Bronchial epithelial cell (primary cell): ENCODE measurements around the gene ZNF160. TPM values are rescaled to one million over a fixed set of nuclear protein-coding genes. Genes with fewer than 3 reads are reported as not detected.

Experiments
- DNase-seq: peaks from one replicate; pipeline ENCODE4 v3.0.0-alpha.2; 2010; ENCODE audit warnings: low read depth
- FAIRE-seq: peaks from 2 replicates; lab custom pipeline; 2011; peaks lifted over from hg19 to GRCh38; lab: Jason Lieb, UNC
- H3K27me3 ChIP-seq: 2 replicates; pipeline ENCODE4 v1.5.1; 2011; ENCODE audit warnings: low read length; ENCODE audit not compliant: control insufficient read depth, insufficient read depth
- H3K36me3 ChIP-seq: 2 replicates; pipeline ENCODE4 v1.5.1; 2011; ENCODE audit warnings: low read length; ENCODE audit not compliant: control insufficient read depth, insufficient read depth
- H3K4me3 ChIP-seq: 2 replicates; pipeline ENCODE4 v1.5.1; 2011; ENCODE audit warnings: mild to moderate bottlenecking, low read depth, low read length, control low read depth
- CTCF ChIP-seq: IDR thresholded peaks from 2 replicates; pipeline ENCODE4 v1.5.1; 2011; ENCODE audit warnings: mild to moderate bottlenecking, moderate library complexity, low read length, control low read depth, inconsistent platforms; ENCODE audit not compliant: insufficient read depth, severe bottlenecking
- total RNA-seq: library from RNA; depleted of rRNA; stranded (reverse); fragments of >200 nt; gene quantifications from 2 replicates; pipeline ENCODE4 v1.2.1, GENCODE V29; 2014

Gene ZNF160
- total RNA-seq, 1 donor from 2014 or later, result 17.1 TPM

GRCh38 chr19:53094754-53095575, 8.3 kb downstream of the ZNF160 start:
- FAIRE-seq (no peak), DNase-seq (no peak)
- Histone ChIP-seq H3K27me3 (no peaks in the 10 kb centered on the region), H3K36me3 (peaks cover 4% of the 10 kb centered on the region), H3K4me3 (no peak overlapping the region)
- no peak for TF ChIP-seq CTCF

- Histone ChIP-seq H3K36me3 (peaks cover 3% of the 10 kb centered on the region), H3K4me3 (no peak overlapping the region), H3K27me3 (no peaks in the 10 kb centered on the region)
- no peak for TF ChIP-seq CTCF
- FAIRE-seq (no peak), DNase-seq (no peak)
These were observed 10.5 kb downstream of the ZNF160 start for GRCh38 chr19:53092723-53093122.

GRCh38 chr19:53091413-53092254, 11.6 kb downstream of the ZNF160 start:
- TF ChIP-seq CTCF, result no peak
- Histone ChIP-seq H3K36me3 (peaks cover 3% of the 10 kb centered on the region), H3K4me3 (no peak overlapping the region), H3K27me3 (no peaks in the 10 kb centered on the region)
- FAIRE-seq, result no peak
- no peak for DNase-seq

- no peaks in the 10 kb centered on the region for H3K27me3 ChIP-seq
- DNase-seq (no peak), FAIRE-seq (no peak)
- no peak for TF ChIP-seq CTCF
- peaks cover 3% of the 10 kb centered on the region for H3K36me3 ChIP-seq
- no peak overlapping the region for H3K4me3 ChIP-seq
These were observed 15.1 kb downstream of the ZNF160 start for GRCh38 chr19:53088091-53088490.

GRCh38 chr19:53086949-53087348, 16.3 kb downstream of the ZNF160 start:
- Histone ChIP-seq H3K27me3 (no peaks in the 10 kb centered on the region), H3K36me3 (peaks cover 3% of the 10 kb centered on the region), H3K4me3 (no peak overlapping the region)
- DNase-seq (no peak), FAIRE-seq (peak; percentile 18)
- no peak for TF ChIP-seq CTCF
